Ishikawa (cell line): ENCODE data around the gene RBM25.

ENCODE experiments used
- CEBPB ChIP-seq: IDR thresholded peaks from 2 replicates; pipeline ENCODE4 v1.6.1; 2012
- CREB1 ChIP-seq: IDR thresholded peaks from 2 replicates; pipeline ENCODE4 v1.6.1; 2012; ENCODE audit warnings: low read depth
- EGR1 ChIP-seq: IDR thresholded peaks from 2 replicates; pipeline ENCODE4 v1.6.1; 2012
- EP300 ChIP-seq: IDR thresholded peaks from 2 replicates; pipeline ENCODE4 v1.6.1; 2012; ENCODE audit warnings: borderline replicate concordance
- FOXM1 ChIP-seq: IDR thresholded peaks from 2 replicates; pipeline ENCODE4 v1.6.1; 2012; ENCODE audit warnings: low read depth, borderline replicate concordance
- MAX ChIP-seq: IDR thresholded peaks from 2 replicates; pipeline ENCODE4 v1.6.1; 2012
- NFIC ChIP-seq: IDR thresholded peaks from 2 replicates; pipeline ENCODE4 v1.6.1; 2012
- RAD21 ChIP-seq: IDR thresholded peaks from 2 replicates; pipeline ENCODE4 v1.6.1; 2012; ENCODE audit warnings: low read depth
- REST ChIP-seq: IDR thresholded peaks from 2 replicates; pipeline ENCODE4 v1.6.1; 2012; ENCODE audit warnings: low read depth, mild to moderate bottlenecking
- TAF1 ChIP-seq: IDR thresholded peaks from 2 replicates; pipeline ENCODE4 v1.6.1; 2012; ENCODE audit warnings: low read depth, mild to moderate bottlenecking
- TCF12 ChIP-seq: IDR thresholded peaks from 2 replicates; pipeline ENCODE4 v1.6.1; 2012; ENCODE audit warnings: low read depth
- TEAD4 ChIP-seq: IDR thresholded peaks from 2 replicates; pipeline ENCODE4 v1.6.1; 2012
- USF1 ChIP-seq: IDR thresholded peaks from 2 replicates; pipeline ENCODE4 v1.6.1; 2012
- YY1 ChIP-seq: IDR thresholded peaks from 2 replicates; pipeline ENCODE4 v1.6.1; 2012; ENCODE audit warnings: low read depth
- ZBTB7A ChIP-seq: IDR thresholded peaks from 2 replicates; pipeline ENCODE4 v1.6.1; 2012; ENCODE audit warnings: low read depth

RBM25 gene

GRCh38 chr14:73027984-73028383 lies 30.4 kb upstream of the RBM25 start:
- no peak for TF ChIP-seq EP300
- no peak for TF ChIP-seq RAD21
- no peak for TF ChIP-seq CEBPB
- no peak for TF ChIP-seq REST
- TF ChIP-seq USF1: no peak
- no peak for TF ChIP-seq FOXM1

- no peak for TF ChIP-seq ZBTB7A
- no peak for TF ChIP-seq TCF12
- TF ChIP-seq EP300: no peak
- no peak for TF ChIP-seq MAX
- no peak for TF ChIP-seq REST
- no peak for TF ChIP-seq YY1
- no peak for TF ChIP-seq TAF1
- TF ChIP-seq USF1: no peak
- TF ChIP-seq CREB1: no peak
- no peak for TF ChIP-seq TEAD4
- TF ChIP-seq CEBPB: no peak
- no peak for TF ChIP-seq EGR1
- no peak for TF ChIP-seq NFIC
- TF ChIP-seq RAD21: no peak
- TF ChIP-seq FOXM1: no peak
Observed at GRCh38 chr14:73047808-73048207, 10.5 kb upstream of the RBM25 start.

GRCh38 chr14:73049428-73049827 lies 8.9 kb upstream of the RBM25 start:
- TF ChIP-seq TAF1: no peak
- no peak for TF ChIP-seq TEAD4
- TF ChIP-seq FOXM1: no peak
- no peak for TF ChIP-seq REST
- no peak for TF ChIP-seq NFIC
- TF ChIP-seq USF1: no peak
- no peak for TF ChIP-seq MAX
- no peak for TF ChIP-seq CREB1
- TF ChIP-seq RAD21: no peak
- no peak for TF ChIP-seq ZBTB7A
- no peak for TF ChIP-seq EP300
- TF ChIP-seq TCF12: no peak
- no peak for TF ChIP-seq EGR1
- no peak for TF ChIP-seq YY1
- TF ChIP-seq CEBPB: no peak

- TF ChIP-seq TEAD4 (no peak), ZBTB7A (no peak), CREB1 (no peak), REST (no peak), MAX (no peak), RAD21 (no peak), EP300 (no peak), TAF1 (no peak), FOXM1 (no peak), USF1 (no peak), TCF12 (no peak), NFIC (no peak), CEBPB (no peak), YY1 (no peak), EGR1 (no peak)
Observed at GRCh38 chr14:73055251-73055650, 3.1 kb upstream of the RBM25 start.
